GM12872 (cell line): Measurements from ENCODE around the gene ZDHHC14.

Experiments used
- TF ChIP-seq, protein P1 (sequence below): IDR thresholded peaks from 3 replicates; pipeline ENCODE4 v1.5.1; 2011; ENCODE audit warnings: low read depth, mild to moderate bottlenecking, low read length, moderate library complexity; ENCODE audit not compliant: insufficient read depth

Gene ZDHHC14

DNA sequence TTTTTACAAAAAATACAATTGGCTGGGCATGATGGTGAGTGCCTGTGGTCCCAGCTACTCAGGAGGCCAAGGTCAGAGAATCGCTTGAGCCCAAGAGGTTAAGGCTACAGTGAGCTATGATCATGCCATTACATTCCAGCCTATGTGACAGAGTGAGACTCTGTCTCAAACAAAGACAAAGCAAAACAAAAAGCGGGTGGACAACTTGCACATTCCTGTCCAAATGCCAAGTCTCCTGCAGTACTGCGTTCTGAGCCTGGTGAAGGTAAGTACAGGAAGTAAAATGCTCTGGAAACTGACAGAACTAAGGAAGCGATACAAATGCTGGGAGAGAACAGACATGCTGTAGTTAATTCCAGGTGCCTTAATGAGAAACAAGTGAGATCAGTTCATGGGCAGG, 37.3 kb upstream of the ZDHHC14 start:
- TF ChIP-seq, protein P1, sequence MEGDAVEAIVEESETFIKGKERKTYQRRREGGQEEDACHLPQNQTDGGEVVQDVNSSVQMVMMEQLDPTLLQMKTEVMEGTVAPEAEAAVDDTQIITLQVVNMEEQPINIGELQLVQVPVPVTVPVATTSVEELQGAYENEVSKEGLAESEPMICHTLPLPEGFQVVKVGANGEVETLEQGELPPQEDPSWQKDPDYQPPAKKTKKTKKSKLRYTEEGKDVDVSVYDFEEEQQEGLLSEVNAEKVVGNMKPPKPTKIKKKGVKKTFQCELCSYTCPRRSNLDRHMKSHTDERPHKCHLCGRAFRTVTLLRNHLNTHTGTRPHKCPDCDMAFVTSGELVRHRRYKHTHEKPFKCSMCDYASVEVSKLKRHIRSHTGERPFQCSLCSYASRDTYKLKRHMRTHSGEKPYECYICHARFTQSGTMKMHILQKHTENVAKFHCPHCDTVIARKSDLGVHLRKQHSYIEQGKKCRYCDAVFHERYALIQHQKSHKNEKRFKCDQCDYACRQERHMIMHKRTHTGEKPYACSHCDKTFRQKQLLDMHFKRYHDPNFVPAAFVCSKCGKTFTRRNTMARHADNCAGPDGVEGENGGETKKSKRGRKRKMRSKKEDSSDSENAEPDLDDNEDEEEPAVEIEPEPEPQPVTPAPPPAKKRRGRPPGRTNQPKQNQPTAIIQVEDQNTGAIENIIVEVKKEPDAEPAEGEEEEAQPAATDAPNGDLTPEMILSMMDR, result no peak

- TF ChIP-seq, protein P1, result no peak
Observed at GRCh38 chr6:157346373-157346772, 34.6 kb upstream of the ZDHHC14 start.

- TF ChIP-seq, protein P1, result no peak
Observed at GRCh38 chr6:157358287-157358686, 22.7 kb upstream of the ZDHHC14 start.

DNA sequence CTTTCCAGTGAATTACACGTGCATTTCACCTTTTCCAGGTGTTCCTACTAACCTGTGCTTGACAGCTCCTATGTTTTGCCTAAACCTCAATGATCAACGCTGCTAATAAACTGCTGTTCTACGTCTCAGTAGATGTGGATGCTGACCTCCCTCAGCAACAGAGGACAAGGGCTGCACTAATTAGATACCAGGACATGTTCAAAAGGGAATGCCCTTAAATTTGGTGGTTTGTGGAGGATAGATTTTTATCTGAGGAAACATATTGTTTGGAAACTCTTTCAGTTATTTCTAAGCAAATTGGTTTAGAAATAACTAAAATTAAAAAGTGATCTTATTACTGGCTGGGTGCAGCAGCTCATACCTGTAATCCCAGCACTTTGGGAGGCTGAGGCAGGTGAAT, 19.1 kb upstream of the ZDHHC14 start:
- TF ChIP-seq, protein P1, result no peak

DNA sequence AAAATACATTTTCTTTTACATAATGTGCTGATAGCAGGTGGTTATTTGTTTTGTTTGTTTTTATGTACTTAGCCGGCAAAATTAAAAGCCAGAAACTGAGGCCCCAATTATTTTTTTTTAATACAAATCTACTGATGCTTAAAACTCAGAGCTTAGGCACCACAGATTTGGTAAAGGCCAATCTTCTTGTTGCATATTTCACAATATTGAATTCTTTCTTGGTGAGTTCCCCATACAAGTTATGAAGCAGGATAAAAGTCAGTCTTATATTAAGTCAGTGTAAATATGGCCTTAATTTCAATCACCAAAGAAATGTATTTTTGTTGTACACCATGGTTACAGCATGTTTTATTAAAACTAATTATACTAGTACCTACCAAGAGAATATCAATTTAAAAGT, 16.3 kb upstream of the ZDHHC14 start:
- TF ChIP-seq, protein P1, result no peak

DNA sequence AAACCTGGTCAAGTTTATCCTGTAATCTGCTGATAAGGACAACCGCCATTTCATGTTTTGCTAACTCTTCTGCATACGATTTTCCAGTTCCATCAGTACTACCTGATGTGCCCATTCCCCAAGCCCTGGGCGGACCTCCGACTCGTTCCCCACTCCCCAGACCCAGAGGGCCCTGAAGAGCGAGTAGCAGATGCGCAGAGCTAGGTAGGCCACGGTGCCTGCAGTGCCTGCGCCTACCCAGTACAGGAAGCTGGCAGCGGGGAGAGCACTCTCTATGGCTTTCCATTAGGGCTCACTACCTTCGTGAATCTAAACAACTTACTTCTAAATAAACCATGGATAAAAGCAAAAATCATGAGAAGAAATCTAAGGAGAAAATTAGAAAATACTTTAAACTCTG, 14.3 kb upstream of the ZDHHC14 start:
- TF ChIP-seq, protein P1, result no peak

DNA sequence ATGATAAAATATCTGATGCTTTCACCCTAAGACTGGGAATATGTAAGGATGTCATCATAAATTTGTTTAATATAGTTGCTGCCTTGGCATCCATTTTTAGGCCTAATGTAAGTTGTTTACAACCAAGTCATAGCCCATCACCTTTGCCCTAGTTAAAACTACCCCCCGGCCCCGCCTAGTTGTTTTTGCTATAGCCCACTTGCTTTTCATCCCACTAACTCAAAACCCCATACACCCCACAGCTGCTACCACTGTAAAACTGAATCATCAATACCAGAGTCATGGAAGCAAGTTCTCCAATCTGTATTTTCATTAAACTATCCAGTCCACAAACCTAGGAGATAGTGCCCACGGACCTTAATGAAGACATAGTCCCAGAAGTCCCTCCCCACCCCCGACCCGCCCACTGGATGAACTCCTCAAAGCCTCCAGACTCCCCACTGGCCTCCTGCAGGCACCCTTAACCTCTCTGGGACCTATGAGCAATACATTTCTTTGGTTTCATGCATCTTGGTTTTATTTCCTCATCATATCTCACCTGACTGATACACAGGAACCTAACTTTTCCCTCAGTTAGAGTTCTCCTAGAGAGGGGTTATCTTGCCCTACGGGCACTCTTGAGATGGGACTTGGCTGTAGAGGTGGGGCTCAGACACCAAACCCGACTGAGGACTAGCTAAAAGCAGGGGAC, 12.5 kb upstream of the ZDHHC14 start:
- TF ChIP-seq, protein P1, result no peak
